Embryonic facial prominence (tissue), 1 donor: Measurements from ENCODE around the gene ERCC5.

Source experiments
- DNase-seq: peaks from one replicate; pipeline ENCODE4 v3.0.0-alpha.2; 2016; ENCODE audit errors: extremely low spot score

ERCC5 gene

DNA sequence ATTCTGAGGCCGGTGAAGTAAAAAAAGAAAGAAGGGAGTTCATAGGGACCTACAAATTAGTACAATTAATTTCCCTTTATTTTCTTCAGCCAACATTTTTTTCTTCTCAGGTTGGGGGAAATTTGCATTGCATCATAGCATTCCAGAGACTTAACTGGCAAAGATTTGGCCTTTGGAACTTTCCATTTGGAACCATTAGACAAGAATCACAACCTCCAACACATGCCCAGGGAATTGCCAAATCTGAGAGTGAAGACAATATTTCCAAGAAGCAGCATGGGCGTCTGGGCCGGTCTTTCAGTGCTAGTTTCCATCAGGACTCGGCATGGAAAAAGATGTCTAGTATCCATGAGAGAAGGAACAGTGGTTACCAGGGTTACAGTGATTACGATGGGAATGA, 6.4 kb upstream of the ERCC5 start:
- DNase-seq = no peak

DNA sequence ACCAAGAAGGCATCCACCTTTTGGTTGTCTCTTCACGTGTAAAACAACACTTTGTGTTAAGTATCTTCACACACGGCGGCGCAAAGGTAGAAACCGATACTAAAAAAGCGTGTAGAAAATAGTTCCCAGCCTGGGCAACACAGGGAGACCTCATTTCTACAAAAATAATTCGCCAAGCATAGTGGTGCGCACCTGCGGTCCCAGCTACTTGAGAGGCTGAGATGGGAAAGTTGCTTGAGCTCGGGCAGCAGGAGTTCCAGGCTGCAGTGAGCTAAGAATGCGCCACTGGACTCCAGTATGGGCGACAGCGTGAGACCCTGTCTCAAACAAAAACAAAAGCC, 573 bp upstream of the ERCC5 start:
- DNase-seq = no peak

- no peak for DNase-seq
Observed at GRCh38 chr13:102846261-102847015, 606 bp downstream of the ERCC5 start.

DNA sequence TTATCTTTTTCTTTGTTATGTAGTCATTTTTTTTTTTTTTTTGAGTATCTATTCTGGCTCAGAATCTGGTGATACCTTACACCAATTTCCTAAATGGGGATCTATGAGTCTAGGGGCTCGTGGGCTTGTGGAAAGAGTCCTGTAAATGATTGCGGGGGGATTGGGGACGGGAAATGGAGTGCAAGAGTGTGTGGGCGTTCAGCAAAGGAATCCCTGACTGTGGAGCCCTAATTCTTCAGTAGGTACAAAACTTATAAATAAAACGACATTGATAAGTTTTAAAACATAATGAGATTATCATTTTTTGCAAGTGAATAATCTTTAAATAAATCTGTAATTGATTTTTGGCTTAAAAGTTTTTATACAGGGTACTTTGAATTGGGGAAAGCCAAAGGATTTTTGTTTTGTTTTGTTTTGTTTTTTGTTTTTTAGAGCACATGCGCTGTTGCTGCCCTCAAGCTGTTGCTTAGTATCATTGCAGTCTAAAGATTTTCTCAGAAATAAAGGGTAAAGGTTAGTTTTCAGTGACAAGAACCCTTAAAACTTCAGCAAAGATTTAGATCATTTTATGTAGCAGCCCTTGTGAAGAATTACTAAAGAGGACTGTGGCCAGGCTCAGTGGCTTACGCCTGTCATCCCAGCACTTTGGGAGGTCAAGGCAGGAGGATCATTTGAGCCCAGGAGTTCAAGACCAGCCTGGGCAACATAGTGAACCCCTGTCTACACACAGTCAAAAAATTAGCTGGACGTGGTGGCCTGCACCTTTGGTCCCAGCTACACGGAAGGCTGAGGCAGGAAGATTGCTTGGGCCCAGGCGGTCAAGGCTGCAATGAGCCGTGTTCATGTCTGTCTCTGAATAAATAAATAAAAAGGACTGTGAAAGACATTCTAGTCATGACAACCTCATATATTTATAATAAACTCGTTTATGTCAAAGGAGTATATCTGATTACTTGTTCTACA, 1.7 kb downstream of the ERCC5 start:
- DNase-seq = no peak

- no peak for DNase-seq
Observed at GRCh38 chr13:102848956-102849355, 3.1 kb downstream of the ERCC5 start.

- no peak for DNase-seq
Observed at GRCh38 chr13:102852556-102852955, 6.7 kb downstream of the ERCC5 start.

GRCh38 chr13:102854675-102855074, 8.8 kb downstream of the ERCC5 start:
- DNase-seq = no peak

GRCh38 chr13:102856557-102856956, 10.7 kb downstream of the ERCC5 start:
- no peak for DNase-seq

DNA sequence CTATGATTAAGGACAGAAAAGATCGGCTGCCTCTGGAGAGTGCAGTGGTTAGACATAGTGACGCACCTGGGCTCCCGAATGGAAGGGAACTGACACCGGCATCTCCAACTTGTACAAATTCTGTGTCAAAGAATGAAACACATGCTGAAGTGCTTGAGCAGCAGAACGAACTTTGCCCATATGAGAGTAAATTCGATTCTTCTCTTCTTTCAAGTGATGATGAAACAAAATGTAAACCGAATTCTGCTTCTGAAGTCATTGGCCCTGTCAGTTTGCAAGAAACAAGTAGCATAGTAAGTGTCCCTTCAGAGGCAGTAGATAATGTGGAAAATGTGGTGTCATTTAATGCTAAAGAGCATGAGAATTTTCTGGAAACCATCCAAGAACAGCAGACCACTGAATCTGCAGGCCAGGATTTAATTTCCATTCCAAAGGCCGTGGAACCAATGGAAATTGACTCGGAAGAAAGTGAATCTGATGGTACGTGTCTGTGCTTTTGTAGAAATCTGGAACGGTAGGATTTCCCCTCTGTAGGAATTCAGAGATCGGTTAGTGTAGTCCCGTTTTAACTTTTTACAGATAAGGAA, 16.9 kb downstream of the ERCC5 start:
- no peak for DNase-seq

- no peak for DNase-seq
Observed at GRCh38 chr13:102863590-102863989, 17.8 kb downstream of the ERCC5 start.

DNA sequence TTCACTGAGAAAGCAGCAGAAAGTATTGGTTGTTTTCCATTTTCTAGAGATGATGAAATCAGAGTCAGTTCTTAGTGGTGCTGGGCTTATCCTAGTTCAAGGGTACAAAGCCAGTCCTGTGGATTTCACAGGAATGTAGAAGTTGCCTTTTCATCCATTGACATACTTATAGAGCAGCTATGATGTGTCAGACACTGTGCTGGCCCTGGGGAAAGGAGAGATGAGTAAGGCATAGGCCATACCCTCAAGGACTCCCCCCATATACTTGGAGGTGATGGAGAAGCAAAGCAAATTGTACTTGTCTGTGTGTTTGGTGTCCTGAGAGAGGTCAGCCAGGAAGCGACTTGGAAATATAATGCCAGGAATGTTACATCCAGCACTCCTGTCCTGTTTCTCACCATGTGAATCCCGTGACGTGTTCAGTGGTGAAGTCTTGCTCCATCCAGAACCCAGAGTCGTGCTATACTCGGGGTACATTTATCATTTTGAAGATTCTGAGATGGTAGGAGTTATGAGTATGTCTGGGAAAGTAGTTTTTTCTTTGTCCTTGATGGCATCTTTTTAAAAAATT, 22.6 kb downstream of the ERCC5 start:
- DNase-seq = no peak

DNA sequence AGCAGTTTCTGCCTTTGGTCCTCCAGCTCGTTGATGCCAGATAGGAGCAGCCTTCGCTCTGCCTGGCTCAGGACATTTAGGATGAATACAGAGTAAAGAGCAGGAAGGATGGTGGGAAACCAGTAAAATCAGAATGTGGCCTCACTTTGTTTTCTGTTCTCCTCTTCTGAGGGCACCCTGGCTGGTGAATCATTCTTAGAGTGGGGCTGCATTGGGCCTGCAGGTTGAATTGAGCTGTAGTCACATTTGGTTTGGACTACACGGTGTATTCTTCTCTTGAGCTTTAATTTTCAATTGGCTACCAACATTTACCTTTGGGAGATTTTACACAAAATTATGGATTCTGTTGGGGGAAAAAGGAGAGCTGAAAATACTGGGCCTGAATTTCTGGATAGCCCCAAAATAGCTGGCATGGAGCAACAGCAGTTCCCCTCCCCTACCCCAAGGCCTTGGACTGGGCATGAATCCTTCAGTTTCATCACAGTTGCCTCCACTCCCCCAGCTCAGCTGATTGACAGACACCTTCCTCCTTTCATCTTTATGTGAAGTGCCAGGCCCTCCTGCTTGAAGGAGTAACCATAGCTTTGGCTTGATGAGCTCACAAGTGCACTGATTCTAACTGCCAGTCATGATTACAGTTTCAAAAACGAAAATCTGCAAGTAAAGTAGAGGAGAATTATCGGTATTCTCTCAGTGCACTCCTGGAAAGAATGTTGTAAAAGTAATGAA, 24.3 kb downstream of the ERCC5 start:
- no peak for DNase-seq

DNA sequence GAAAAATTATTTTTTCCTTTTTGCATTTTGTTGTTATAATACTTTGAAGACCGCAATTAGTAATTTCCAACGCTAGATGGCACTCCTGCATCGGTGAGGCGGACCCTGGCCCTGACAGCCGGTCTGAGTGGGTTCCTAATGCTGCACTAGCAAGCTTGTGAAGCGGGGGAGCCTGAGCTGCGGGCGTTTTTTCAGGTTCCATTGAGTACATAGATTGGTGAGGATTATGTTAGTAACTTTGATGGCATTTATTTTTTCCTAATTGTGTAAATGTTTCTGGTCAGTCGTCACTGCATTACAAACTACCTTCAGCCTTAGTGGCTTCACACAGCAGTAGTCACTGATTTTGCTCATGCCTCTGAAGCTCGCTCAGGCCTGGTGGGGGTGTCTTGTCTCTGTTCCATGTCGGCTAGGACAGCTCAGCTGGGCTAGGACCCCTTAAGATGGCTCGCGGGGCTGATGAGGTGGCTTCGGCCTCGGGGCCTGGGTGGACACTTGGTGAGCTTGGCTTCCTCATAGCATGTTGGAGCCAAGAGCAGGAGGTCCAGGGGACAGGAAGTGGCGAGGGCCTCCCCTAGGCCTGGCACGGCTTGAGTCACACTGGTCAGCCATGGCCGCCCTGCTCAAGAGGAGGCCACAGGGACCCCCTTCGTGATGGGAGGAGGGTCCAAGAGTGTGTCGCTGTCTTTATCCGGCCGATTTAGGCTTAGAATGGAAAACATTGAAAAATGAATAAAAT, 25.0 kb downstream of the ERCC5 start:
- DNase-seq = peak; percentile 57

- no peak for DNase-seq
Observed at GRCh38 chr13:102872131-102872530, 26.3 kb downstream of the ERCC5 start.

DNA sequence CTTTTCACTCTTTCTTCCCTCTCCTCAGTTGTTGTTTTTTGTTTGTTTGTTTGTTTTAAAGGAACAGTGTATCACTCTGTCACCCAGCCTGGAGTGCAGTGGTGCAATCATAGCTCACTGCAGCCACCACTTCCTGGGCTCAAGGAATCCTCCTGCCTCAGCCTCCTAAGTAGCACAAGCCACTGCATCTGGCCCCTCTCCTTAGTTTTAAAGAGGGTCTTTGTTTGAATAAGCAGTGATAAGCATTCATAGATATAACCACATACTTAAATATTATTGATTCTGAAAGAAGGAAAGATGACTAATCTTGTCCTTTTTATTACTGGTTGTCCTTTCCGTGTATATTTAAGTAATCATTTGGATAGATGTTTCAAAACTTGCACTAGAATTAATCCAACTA, 26.7 kb downstream of the ERCC5 start:
- no peak for DNase-seq

DNA sequence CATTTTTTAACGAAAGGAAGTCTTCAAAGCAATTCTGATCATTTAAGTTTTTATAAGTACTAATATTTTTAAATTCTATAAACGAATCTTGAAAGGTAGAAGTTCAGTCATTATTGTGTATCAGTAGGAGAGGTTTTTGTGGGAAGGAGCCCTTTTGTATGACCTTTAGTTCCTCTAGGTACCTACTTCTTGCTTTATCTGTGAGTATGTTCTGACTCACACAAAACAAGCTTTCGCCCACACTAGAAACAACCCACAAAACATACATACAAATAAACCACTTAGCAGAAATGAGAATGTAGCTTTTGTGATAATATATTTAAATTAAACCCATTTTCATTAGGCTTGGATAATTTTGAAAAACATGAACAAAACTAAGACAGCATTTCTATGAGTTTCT, 27.8 kb downstream of the ERCC5 start:
- no peak for DNase-seq

DNA sequence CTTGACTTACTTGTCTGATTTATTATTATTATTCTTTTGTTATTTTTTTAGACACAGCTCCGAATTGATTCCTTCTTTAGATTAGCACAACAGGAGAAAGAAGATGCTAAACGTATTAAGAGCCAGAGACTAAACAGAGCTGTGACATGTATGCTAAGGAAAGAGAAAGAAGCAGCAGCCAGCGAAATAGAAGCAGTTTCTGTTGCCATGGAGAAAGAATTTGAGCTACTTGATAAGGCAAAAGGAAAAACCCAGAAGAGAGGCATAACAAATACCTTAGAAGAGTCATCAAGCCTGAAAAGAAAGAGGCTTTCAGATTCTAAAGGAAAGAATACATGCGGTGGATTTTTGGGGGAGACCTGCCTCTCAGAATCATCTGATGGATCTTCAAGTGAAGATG, 29.4 kb downstream of the ERCC5 start:
- DNase-seq = no peak

GRCh38 chr13:102877303-102877702, 31.5 kb downstream of the ERCC5 start:
- no peak for DNase-seq

- DNase-seq = no peak
Observed at GRCh38 chr13:102878481-102878880, 32.6 kb downstream of the ERCC5 start.

DNA sequence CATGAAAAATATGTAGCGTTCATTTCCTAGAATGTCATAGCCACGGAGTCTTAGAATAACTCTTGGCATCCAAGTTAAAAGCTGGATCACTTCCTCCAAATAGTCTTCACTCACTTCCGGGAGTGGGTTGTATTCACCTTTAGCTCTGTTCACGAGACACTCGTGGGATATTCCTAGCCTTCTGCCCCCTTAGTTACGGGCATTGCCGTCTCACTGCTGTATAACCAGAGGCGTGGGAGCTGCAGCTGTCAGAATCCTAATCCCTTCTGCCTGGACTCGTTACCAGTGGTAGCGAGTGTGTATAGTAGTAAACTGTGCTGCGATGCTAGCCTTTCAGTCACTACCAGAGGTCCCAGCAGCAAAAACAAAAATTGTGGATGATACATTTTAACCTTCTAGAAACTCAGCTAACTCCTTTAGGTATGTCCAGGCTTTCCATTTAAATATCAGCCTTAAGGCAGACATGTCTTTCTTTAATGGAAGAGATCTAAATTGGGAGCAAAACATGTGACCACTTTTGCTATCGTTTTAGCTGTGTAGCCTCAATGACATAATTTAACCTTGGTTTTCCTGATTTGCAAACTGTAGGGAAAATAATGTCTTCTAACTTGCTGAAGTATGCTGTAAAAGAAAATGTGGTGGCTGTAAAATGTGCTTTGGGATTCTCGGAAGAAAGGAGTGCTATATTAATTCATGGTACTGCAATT, 34.1 kb downstream of the ERCC5 start:
- DNase-seq = no peak
